Measurements from ENCODE around the gene EFCAB12. TPM values are rescaled to one million over a fixed set of nuclear protein-coding genes. Genes with fewer than 3 reads are reported as not detected.

Gene EFCAB12
- total and polyA plus RNA-seq, 2 donors from 2014 or later, result 1.2 to 3.5 TPM

GRCh38 chr3:129360705-129361460 lies 67.6 kb downstream of the EFCAB12 start:
- Histone ChIP-seq H3K4me3 (ENCODE audit: low read length in 3 of 3) (no peak overlapping the region), H3K9me3 (ENCODE audit: control insufficient read depth in 2 of 3, insufficient read depth in 1 of 3, low read length in 3 of 3) (no peaks in the 10 kb centered on the region), H3K9ac (ENCODE audit: low read length in 3 of 3) (no peak overlapping the region), H3K36me3 (ENCODE audit: control insufficient read depth in 2 of 3, insufficient read depth in 3 of 3, low read length in 3 of 3) (no peaks in the 10 kb centered on the region), H3K27ac (ENCODE audit: low read depth in 2 of 2, low read length in 2 of 2) (no peak overlapping the region), H3K4me1 (ENCODE audit: control insufficient read depth in 2 of 3, insufficient read depth in 2 of 3, low read depth in 1 of 3, low read length in 3 of 3) (no peaks in the 10 kb centered on the region), H3K27me3 (ENCODE audit: control insufficient read depth, insufficient read depth, low read length) (no peaks in the 10 kb centered on the region)
- DNase-seq (no peak), FAIRE-seq (no peak)
- intact Hi-C loops (cut with DNase I), result no loop called here
- TF ChIP-seq, protein P1, sequence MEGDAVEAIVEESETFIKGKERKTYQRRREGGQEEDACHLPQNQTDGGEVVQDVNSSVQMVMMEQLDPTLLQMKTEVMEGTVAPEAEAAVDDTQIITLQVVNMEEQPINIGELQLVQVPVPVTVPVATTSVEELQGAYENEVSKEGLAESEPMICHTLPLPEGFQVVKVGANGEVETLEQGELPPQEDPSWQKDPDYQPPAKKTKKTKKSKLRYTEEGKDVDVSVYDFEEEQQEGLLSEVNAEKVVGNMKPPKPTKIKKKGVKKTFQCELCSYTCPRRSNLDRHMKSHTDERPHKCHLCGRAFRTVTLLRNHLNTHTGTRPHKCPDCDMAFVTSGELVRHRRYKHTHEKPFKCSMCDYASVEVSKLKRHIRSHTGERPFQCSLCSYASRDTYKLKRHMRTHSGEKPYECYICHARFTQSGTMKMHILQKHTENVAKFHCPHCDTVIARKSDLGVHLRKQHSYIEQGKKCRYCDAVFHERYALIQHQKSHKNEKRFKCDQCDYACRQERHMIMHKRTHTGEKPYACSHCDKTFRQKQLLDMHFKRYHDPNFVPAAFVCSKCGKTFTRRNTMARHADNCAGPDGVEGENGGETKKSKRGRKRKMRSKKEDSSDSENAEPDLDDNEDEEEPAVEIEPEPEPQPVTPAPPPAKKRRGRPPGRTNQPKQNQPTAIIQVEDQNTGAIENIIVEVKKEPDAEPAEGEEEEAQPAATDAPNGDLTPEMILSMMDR (IDR thresholded peaks at IDR 0.05; ENCODE audit: borderline replicate concordance, extremely low read depth, insufficient read depth), result no peak

- FAIRE-seq (no peak), DNase-seq (peak in 1 of 5 donors; percentile 50)
- H3K27me3 ChIP-seq (ENCODE audit: control insufficient read depth, insufficient read depth, low read length), result no peaks in the 10 kb centered on the region
- H3K27ac ChIP-seq (ENCODE audit: low read depth in 2 of 2, low read length in 2 of 2), result no peak overlapping the region
- TF ChIP-seq, protein P1 (IDR thresholded peaks at IDR 0.05; ENCODE audit: borderline replicate concordance, extremely low read depth, insufficient read depth), result no peak
- no peaks in the 10 kb centered on the region for H3K36me3 ChIP-seq (ENCODE audit: control insufficient read depth in 2 of 3, insufficient read depth in 3 of 3, low read length in 3 of 3)
- no peaks in the 10 kb centered on the region for H3K9me3 ChIP-seq (ENCODE audit: control insufficient read depth in 2 of 3, insufficient read depth in 1 of 3, low read length in 3 of 3)
- H3K4me1 ChIP-seq (ENCODE audit: control insufficient read depth in 2 of 3, insufficient read depth in 2 of 3, low read depth in 1 of 3, low read length in 3 of 3), result no peaks in the 10 kb centered on the region
- intact Hi-C loops (cut with DNase I), result no loop called here
- H3K9ac ChIP-seq (ENCODE audit: low read length in 3 of 3), result no peak overlapping the region
- H3K4me3 ChIP-seq (ENCODE audit: low read length in 3 of 3), result no peak overlapping the region
Observed at GRCh38 chr3:129360171-129360611, 68.2 kb downstream of the EFCAB12 start.

GRCh38 chr3:129358772-129359371 lies 69.6 kb downstream of the EFCAB12 start:
- intact Hi-C loops (cut with DNase I), result no loop called here
- TF ChIP-seq, protein P1 (IDR thresholded peaks at IDR 0.05; ENCODE audit: borderline replicate concordance, extremely low read depth, insufficient read depth), result no peak
- Histone ChIP-seq H3K27me3 (ENCODE audit: control insufficient read depth, insufficient read depth, low read length) (no peaks in the 10 kb centered on the region), H3K27ac (ENCODE audit: low read depth in 2 of 2, low read length in 2 of 2) (no peak overlapping the region), H3K4me3 (ENCODE audit: low read length in 3 of 3) (no peak overlapping the region), H3K4me1 (ENCODE audit: control insufficient read depth in 2 of 3, insufficient read depth in 2 of 3, low read depth in 1 of 3, low read length in 3 of 3) (no peaks in the 10 kb centered on the region), H3K36me3 (ENCODE audit: control insufficient read depth in 2 of 3, insufficient read depth in 3 of 3, low read length in 3 of 3) (no peaks in the 10 kb centered on the region), H3K9ac (ENCODE audit: low read length in 3 of 3) (no peak overlapping the region), H3K9me3 (ENCODE audit: control insufficient read depth in 2 of 3, insufficient read depth in 1 of 3, low read length in 3 of 3) (no peaks in the 10 kb centered on the region)
- DNase-seq, result peak in 1 of 5 donors; percentile 50
- FAIRE-seq, result no peak

Measured in kidney (tissue), 14 donors.